Measurements from ENCODE around the gene TRA2B.

DNA sequence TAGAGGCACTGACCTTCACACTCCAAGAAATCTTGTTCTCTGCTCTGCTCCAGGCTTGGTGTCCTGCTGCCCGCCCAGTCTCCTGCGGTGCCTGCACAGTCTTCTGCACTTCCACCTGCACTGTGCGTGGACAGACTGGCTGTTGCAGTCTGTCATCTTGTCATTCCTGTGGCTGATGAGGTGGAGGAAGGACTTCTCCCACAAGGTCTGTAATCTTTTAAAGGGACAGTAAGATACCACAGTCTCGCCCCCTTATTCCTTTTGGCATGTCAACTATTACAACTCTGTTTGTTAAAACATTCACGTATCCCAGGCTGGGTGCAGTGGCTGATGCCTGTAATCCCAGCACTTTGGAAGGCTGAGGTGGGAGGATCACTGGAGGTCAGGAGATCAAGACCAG lies 58.9 kb downstream of the TRA2B start:
- TF ChIP-seq EZH2 (IDR thresholded peaks at IDR 0.05; ENCODE audit: insufficient read depth, low read length), result no peak
- TF ChIP-seq, protein P1, sequence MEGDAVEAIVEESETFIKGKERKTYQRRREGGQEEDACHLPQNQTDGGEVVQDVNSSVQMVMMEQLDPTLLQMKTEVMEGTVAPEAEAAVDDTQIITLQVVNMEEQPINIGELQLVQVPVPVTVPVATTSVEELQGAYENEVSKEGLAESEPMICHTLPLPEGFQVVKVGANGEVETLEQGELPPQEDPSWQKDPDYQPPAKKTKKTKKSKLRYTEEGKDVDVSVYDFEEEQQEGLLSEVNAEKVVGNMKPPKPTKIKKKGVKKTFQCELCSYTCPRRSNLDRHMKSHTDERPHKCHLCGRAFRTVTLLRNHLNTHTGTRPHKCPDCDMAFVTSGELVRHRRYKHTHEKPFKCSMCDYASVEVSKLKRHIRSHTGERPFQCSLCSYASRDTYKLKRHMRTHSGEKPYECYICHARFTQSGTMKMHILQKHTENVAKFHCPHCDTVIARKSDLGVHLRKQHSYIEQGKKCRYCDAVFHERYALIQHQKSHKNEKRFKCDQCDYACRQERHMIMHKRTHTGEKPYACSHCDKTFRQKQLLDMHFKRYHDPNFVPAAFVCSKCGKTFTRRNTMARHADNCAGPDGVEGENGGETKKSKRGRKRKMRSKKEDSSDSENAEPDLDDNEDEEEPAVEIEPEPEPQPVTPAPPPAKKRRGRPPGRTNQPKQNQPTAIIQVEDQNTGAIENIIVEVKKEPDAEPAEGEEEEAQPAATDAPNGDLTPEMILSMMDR (IDR thresholded peaks at IDR 0.05; ENCODE audit: insufficient read depth, low read depth, low read length), result no peak

Measured in astrocyte (in vitro differentiated cells and primary cell).